Fibroblast of peridontal ligament (primary cell): Measurements from ENCODE around the gene AP3D1.
"Not testable (repeated sequence)": the region's sequence is repeated elsewhere in the genome, so short reads cannot be mapped to it uniquely, and the experiment has no call there.

Source experiments
- DNase-seq: peaks from one replicate; pipeline ENCODE4 v3.0.0-alpha.2; 2010; ENCODE audit errors: extremely low read depth

Gene AP3D1

DNA sequence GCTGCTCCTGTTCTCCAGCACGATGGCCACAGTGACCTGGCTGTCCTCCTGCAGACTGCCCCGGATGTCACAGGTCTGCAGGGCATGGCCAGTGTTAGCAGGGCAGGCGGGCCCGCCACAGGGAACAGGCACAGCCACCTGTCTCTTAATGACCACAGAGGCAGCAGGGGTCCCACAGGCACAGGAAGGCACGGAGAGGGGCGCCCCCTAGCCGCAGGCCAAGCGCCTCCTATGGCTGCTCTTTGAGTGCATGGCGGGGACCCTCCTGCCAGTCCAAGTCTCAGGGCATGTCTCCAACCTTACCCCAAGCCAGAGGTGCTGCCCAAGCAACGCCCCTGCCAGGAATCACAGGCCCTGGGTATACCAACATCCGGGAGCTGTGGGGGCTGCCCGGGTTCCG lies 40.5 kb downstream of the AP3D1 start:
- no peak for DNase-seq

DNA sequence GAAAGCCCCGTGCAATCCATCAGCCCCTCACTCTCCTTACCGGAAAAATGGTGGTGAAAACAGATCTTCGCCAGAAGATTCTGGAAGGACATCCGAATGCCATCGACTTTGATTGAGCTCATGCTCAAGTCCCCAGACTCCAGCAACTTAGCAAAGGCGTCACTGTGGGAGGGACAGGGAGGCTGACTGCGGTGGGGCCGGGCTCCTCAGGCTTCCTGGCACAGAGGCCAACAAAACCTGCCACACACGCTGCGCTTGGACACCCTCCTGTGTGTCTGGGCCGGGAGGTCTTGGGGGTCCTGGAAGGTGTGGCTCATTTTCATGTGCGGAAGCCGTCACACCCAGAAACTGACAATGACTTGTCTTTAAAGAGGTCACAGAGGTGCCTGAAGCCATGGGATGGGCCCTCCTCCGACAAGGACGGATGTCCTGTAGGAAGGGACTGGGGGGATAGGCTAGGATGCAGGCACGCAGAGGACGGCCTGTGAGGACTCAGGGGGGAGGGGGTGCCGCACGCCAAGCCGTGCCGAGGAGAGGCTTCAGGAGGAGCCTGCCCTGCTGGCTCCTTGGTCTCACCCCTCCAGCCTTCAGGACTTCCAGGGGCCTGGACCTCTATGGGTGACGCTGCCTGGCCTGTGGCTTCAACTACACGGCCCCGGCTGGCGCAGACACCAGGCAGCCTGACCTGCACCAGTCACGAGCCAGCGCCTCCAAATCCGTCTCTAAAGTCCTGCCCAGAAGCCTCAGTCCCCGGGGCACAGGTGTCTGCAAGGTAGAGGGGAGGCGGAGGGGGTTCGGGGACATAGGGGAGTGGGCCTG lies 42.1 kb downstream of the AP3D1 start:
- no peak for DNase-seq

DNA sequence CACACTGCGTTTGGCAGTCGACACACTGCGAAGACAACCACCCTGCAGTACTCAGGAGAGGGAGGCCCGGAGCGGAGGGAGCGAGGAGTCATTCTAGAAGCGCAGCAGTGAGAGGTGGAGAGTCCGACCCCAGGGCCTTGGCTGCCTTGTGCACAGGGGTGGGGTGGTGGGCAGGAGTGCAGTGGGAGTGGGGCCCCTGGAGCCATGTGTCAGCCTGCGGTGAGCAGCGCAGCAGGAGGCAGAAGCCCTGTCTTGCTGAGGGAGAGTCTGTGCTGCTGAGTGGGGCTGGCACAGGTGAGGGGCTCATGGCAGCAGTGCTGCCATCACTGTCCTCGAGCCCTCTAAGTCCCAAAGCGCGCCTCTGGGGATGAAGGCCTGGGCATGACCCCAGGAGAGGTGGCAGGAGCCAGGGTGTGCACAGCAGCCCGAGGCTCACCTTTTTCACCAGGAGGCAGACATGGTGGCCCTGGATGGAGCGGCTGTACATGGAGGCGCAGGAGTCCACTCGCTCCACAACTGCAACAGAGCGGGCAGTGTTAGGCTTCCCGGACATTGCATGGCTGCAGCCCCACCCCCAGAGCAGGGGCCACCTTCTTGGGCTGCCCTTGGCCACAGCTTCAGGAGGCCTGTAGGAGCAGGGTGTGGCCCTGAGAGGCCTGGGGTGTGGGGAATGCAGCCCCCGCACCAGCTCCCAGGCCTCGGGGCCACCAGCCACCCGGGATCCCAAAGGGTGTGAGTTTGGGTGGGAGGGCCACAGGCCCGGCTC lies 42.9 kb downstream of the AP3D1 start:
- DNase-seq = no peak

DNA sequence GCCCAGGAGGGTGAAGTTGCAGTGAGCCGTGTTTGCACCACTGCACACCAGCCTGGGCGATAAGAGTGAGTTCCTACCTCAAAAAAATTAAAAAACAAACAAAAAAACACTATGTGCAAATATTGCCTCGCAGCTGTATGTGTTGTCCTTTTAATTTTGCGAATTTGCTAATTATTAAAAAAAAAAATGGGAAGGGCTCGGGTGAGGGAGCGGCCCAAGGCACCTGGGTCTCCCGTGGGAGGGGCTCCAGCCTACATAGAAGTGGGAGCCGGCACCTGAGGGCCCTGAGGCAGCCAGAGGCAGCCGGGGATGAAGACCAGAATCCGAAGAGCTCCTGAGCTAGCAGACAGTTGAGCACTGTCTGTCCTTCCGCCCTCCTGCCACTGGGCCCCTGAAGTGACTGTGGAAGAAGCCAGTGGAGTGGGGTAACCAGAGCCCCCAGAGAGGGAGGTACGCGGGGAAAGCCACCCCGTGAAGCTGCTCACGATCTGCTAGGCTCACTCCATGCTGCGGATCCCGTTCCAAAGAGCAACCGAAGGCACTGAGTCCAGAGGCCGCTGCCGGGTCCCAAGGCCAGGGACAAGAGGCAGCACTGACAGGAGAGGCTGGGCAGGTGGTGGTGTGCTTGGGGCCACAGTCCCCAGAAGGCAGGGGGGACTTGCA lies 48.2 kb downstream of the AP3D1 start:
- no peak for DNase-seq

DNA sequence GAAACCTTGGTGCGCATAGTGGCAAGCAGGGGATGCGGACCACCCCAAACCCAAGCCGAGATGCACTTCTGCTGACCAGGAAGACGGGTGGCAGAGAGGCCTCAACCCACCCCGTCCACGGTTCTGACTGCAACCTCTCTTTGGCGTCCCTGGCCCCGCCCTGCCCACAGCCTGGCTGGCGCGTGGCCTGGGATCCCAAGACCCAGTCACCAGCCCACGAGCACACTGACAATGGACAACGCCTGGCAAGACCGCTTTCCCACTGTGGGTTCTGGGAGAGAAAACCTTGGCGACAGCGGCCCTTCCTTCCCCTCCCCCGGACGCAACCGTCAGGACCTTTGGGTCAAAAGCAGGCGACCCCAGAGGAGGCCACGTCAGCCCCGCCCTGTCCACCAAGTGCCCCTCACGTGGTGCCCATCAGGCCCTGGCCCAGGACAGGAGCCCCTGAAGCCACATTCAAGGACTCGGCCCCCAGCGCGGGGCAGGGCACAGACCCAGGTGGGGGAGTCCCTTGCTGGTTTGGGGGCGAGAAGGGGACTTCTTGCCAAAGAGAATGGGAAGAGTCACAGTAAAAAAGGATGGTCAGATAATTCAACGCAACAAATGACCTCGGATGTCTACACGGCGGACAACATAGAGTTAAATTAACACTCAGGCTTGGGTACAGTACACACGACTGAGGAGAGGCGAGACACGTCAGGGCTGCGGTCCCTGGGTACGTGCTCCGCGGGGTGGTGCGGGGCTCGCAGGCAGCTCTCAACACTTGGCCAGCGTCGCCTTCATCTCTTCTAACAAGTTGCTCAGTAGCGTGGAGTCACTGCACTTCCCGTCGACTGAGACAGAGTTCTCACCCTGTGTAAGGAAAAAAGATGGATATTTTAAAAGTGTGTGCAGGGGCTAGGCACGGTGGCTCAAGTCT lies 49.7 kb downstream of the AP3D1 start:
- no peak for DNase-seq

DNA sequence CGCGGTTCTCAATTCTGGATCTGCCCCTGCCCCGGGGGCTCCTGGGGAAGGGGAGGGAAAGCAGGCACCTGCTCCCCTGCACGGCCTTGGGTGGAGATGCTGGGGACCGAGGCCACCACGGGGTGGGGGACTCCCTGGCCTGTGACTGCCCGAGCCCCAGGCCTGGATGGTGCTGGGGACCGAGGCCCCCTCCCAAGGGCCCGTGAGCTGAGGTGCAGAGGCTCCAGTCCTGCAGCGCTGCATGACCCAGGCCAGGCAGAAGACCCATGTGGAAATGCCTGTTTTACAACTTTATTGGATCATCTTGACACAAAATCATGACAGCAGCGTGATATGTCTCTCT lies 50.7 kb downstream of the AP3D1 start:
- DNase-seq = no peak

DNA sequence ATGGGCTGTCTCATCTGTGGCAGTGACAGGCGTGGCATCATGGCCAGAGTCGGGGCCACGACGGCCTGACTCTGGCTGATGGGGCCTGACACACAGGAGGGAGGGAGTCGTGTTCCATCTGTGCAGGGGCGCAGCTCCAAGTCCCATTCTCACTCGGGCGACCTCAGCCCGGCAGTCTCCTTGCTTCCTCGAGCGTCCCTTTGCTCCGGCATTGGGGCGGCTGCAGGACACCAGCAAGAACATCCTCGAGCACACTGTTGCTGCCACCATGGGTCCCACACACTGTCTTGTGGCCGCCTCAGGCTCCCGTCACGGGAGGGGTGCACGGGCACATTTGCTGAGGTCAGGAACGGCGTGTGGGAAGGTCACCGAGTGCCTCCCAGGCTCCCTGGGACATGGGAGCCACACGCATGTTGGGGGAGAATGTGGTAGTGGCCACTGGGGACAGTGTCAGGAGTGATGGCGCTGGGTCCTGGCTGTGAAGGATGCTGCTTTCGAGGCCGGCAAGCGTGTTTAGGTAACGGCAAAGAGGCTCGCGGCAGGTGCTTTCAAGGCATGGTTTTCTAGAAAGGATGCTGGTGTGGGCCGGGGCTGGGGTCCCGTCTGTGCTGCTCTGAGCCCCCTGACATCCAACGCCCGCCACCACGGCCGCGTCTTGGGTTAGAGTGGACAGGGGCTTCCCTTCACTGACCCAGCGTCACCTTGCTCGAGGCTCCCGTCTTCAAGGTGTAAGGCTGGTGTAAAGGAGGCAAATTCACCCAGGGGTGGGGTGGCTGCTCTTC lies 51.2 kb downstream of the AP3D1 start:
- no peak for DNase-seq

DNA sequence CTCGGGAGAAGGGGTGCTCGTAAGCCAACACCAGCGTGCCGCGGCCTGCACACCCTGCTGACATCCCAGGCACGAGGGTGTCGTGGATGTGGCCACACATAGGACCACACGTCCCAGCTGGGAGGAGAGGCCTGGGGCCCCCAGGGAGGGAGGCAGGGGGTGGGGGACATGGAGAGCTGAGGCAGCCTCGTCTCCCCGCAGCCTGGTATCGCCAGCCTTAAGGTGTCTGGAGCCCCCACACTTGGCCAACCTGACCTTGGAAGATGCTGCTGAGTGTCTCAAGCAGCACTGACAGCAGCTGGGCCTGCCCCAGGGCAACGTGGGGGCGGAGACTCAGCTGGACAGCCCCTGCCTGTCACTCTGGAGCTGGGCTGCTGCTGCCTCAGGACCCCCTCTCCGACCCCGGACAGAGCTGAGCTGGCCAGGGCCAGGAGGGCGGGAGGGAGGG lies 52.3 kb downstream of the AP3D1 start:
- DNase-seq = no peak

DNA sequence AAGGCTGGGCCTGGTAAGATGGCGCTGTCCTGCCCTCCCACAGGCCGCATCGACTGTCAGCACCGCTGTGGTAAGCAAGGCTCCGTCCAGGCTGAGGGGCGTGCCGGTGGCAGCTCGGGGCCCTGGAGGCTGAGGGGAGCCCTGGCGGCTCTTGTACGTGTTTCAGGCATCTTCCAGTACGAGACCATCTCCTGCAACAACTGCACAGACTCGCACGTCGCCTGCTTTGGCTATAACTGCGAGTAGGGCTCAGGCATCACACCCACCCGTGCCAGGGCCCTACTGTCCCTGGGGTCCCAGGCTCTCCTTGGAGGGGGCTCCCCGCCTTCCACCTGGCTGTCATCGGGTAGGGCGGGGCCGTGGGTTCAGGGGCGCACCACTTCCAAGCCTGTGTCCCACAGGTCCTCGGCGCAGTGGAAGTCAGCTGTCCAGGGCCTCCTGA lies 53.5 kb downstream of the AP3D1 start:
- DNase-seq = no peak

DNA sequence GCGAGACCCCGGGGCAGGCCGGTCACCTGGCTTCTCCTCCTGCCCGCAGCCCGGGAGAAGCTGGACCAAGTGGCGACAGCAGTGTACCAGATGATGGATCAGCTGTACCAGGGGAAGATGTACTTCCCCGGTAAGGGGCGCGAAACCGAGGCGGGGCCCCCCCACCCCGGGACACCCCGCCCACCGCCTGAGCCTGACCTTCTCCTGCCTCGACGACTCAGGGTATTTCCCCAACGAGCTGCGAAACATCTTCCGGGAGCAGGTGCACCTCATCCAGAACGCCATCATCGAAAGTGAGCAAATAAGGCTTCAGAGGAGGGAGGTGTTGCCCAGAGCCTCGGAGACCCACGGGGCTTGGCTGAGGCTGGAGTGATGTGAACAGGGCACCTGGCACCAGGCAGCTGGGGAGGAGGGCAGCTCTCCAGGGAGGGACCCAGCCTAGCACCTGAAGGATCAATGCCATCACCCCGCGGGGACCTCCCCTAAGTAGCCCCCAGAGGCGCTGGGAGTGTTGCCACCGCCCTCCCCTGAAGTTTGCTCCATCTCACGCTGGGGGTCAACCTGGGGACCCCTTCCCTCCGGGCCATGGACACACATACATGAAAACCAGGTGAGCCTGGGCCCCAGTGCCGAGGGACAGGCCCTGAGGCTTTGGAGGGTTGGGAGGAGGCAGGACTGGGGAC lies 54.0 kb downstream of the AP3D1 start:
- no peak for DNase-seq

DNA sequence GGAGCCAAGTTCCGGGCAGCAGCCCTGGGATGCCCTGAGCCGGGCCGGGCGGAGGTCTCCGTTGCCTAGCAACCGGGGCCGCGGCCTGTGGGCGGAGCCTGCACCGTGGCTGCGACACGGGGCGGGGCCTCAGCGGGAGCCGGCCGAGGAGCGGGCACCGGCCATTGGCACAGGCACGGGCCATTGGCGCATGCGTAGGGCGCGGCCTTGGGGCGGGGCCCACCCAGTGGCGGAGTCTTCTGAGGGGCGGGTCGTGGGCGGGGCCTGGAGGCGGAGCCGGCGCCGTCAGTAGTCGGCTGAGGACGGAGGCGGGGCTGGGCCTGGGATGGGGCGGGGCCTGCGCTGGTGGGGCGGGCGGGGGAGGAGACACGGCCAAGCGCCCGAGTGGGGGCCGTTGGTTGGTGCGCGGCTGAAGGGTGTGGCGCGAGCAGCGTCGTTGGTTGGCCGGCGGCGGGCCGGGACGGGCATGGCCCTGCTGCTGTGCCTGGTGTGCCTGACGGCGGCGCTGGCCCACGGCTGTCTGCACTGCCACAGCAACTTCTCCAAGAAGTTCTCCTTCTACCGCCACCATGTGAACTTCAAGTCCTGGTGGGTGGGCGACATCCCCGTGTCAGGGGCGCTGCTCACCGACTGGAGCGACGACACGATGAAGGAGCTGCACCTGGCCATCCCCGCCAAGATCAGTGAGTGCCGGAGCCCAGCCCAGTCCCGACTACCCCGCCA lies 54.7 kb downstream of the AP3D1 start, which contains the start of gene IZUMO4:
Gene IZUMO4 (plus strand): TSS at position 436 of the 723 bp plus-strand sequence. CDS start 31 bp downstream, at position 467.
- DNase-seq = peak; percentile 95

DNA sequence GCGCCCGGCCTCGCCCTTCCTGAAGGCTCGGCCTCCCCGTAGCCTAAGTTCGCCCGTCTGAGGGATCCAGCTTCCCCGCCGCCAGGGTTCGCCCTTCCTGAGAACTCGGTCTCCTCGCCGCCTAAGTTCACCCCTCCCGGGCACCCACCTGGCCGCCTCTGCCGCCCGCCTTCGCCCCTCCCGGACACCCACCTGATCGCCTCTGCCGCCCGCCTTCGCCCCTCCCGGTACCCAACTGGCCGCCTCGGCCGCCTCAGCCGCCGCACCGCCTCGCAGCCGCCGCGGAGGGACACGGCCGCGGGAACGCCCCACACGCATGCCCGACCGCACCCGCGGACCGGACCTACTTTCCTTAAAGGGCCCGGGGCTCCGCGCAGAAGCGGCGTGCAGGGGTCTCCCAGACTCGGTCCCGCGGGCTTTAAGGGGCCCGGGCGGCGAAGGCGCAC lies 55.3 kb downstream of the AP3D1 start, which contains the start of gene MOB3A:
Gene MOB3A (minus strand): TSS at position 293 of the 446 bp plus-strand sequence. CDS start 17,766 bp downstream, outside the sequence.
- peak; percentile 87 for DNase-seq

DNA sequence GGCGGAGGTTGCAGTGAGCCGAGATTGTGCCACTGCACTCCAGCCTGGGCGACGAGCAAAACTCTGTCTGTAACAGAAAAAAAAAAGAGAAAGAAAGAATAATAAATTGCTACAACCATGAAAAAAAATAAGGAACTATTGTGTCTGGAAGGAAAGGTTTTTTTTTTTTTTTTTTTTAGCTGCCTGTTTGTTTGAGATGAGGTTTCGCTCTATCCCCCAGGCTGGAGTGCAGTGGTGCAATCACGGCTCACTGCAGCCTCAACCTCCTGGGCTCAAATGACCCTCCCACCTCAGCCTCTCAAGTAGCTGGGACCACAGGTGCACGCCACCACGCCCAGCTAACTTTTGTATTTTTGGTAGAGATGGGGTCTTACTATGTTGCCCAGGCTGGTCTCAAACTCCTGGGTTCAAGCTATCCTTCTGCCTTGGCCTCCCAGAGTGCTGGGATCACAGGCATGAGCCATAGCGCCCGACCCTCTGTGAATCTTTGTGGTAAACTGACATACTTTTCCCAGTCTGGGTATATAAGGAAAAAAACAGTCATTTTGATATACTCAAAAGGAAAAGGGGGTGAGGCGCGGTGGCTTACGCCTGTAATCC lies 59.3 kb downstream of the AP3D1 start:
- DNase-seq = not testable (repeated sequence)

DNA sequence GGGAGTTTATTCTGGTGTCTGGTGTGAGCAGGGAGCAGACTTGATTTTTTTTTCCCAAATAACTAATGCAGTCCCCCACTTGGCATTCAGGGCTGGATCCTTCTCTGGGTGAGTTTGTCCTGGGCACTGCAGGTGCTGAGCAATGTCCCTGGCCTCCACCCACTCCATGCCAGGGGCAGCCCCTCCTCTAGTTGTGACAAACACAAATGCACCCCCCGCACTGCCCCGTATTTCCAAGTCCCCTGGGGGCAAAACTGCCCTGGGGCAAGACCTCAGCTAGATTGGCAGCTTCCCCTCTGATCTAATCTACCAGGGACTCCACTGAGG lies 61.7 kb downstream of the AP3D1 start:
- DNase-seq = no peak

DNA sequence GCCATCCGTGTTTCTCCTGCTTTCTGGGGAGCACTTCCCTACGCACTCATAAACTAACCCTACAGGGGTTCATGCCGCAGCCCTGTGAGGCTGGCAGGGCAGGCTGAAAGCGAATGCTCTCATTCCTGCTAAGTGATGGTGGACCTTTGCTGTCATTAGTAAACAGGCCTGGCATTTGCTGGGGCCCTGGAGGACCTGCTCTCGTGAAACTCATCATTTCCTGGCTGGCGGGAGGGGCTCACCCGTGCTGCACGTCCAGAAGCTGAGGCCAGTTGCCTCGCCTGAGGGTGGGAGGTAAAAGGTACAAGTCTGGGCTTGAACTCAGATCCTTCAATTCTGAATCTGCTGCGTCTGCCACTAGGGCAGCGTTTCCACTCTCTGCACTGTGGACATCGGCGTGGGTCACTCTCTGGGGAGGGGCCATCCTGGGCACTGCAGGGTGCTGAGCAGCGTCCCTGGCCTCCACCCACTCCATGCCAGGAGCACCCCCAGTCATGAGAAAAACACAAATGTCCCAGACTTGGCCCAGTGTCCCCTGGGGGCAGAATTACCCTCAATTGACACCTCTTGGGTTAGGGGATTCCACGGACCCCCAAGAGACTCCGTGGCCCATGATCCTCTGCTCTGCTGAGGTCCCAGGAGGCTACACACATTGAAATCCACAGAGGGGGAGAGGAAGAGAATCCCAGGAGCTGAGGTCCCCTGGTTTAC lies 62.2 kb downstream of the AP3D1 start:
- no peak for DNase-seq

DNA sequence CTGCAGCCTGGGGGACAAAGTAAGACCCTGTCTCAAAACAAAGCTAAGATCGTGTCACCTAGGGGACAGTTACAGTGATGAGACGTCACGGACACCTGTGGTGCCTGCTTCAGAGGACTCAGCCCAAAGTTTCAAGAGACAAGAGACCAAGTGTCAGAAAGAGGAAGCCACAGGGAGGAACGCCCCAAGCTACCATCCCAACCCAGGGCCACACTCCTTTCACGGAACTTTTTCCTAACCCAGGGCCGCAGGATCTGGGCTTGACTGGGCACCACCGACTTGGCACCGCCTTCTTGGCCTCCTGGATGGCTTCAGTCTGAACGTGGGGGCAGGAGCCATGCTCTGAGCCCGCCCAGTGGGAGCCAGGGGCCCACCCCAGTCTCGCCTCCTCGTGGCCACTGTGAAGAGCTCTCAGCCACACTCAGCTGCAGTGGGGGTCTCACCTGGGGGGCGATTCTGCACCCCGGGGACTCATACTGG lies 63.7 kb downstream of the AP3D1 start:
- no peak for DNase-seq

DNA sequence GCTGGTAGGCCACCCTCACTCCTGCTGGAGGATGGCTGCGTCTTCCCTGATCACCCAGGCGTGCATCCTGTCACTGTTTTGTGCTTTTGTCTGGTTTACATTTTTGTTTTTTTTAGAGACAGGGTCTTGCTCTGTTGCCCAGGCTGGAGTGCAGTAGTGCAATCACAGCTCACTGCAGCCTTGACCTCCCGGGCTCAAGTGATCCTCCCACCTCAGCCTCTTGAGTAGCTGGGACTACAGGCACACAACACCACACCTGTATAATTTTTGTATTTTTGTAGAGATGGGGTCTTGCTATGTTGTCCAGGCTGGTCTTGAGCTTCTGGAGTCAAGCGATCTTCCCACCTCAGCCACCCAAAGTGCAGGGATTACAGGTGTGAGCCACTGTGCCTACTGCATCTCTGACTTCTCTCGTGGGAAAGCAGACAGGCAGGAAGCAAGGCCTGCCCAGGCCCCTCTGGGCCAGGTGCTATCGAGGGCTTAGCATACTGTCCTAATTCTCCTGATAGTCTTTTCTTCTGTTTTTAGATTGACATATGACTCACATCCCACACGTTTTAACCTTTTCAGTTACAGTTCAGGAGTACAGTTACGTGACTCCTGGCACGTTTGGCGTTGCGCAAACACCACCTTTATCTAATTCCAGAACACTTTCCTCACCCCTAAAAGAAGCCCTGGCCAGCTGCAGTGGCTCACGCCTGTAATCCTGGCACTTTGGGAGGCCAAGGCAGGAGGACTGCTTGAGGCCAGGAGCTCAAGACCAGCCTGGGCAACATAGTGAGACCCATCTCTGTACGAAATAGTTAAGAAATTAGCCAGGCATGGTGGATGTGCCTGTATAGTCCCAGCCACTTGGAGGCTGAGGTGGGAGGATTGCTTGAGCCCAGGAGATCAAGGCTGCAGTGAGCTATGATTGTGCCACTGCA lies 64.4 kb downstream of the AP3D1 start:
- not testable (repeated sequence) for DNase-seq
